GM19193 (cell line): ENCODE results near the gene SHISA4.

ENCODE experiments used
- POLR2A ChIP-seq: IDR thresholded peaks from 4 replicates; pipeline ENCODE4 v1.6.1; 2011; ENCODE audit not compliant: insufficient read depth, insufficient read length; ENCODE audit errors: extremely low read depth

Gene SHISA4

DNA sequence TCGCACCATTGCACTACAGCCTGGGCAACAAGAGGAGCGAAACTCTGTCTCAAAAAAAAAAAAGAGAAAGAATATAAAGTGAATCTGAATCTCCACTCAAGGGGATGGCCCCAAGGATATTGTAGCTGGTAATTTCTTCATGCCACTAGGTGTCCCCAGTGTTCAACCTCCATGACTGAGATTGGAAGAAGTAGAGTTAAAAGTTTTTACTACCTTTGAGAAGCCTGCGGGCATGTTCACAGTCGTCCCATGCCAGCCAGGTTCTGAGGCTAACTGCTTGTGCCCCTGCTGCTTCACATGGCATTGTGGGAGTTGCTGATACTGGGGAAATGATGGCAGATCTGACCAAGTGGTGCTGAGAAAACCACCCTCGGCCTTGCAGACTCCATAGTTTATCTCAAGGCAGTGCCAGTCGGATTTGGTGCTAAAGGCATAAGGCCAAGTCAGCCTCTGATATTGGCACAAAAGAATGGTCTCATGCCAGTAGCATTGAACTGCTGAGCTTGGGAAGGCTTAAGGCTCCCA lies 10.8 kb upstream of the SHISA4 start:
- no peak for TF ChIP-seq POLR2A

- TF ChIP-seq POLR2A = no peak
These were observed 7.6 kb upstream of the SHISA4 start for GRCh38 chr1:201880928-201881571.

GRCh38 chr1:201881617-201882016 lies 7.1 kb upstream of the SHISA4 start:
- no peak for TF ChIP-seq POLR2A

DNA sequence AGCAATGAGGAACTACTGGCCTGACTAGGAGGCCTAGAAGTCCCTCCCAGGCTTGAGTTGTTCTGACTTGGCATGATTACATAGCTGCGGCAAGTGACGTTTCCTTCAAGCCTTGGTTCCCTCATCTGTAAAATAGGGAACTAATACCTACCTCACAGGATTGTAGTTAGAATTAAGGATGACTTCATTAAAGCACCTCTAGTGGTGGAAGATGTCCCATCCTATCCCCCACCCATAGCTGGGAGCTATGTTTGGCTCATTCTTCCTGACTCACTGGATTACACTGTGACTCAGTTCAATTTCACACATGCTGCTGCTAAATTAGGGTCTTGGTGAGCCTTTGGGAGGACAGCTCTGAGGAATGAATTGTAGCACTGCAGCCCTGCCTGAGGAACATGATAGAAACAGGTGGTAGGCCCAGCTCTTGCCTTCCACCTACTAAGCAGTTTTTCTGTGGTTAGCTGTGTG lies 6.0 kb upstream of the SHISA4 start:
- no peak for TF ChIP-seq POLR2A

DNA sequence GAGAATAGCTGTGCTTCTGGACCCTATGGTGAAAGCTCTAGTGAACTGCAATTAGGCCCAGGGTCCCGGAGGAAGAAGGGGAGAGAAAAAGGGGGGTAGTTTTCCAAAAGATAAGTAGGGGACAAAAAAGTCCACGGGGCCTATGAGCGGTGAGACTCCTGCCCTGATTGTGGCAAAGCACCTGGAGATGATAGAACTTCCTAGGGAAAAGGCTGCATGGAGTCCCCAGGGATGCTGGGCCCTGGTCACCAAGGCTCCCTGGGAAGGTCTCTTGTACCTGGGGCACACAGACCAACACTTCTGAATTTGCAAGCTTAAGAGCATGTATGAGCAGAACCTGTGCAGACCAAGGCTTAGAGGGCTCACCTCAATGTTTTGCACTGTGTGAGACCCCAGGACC lies 5.4 kb upstream of the SHISA4 start:
- no peak for TF ChIP-seq POLR2A

DNA sequence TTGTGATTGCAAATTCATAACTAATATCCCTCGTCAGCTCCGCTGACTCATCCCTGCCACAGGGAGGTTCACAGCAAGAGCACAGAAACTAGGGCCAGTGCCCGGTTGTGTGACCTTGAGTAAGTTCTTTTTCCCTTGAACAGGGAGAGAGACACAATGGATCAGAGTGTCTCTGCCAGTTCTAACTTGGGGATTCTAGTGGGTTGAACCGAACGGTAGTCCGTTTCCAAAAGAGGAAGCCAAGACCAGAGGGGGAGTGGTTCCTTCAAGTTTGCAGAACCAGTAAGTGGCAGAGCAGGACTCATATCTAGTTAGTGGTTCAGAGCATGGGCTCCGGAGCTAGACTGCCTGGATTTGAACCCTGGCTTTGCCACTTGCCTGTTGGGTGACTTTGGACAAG lies 4.9 kb upstream of the SHISA4 start:
- TF ChIP-seq POLR2A = no peak

DNA sequence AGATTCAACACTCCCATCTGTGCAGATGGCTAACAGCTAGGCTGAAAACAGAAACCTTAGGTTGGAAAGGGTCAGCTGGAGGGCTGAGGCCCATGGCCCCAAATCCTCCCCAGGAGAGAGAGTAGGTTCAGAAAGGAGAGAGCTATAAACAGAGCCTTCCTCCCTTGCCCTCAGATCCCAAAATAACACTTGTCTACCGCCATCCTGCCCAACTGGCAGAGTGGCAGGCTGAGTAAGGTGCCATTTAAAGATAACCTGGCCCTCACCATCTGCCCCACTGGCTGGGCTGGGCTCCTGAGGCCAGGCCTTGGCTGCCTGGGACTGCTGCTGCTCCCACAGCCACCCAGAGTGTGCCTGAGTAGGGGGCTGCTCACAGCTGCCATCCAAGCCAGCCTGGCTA lies 4.3 kb upstream of the SHISA4 start:
- TF ChIP-seq POLR2A = no peak

- TF ChIP-seq POLR2A = no peak
These were observed 3.1 kb upstream of the SHISA4 start for GRCh38 chr1:201885531-201886075.

GRCh38 chr1:201886103-201886885 lies 2.4 kb upstream of the SHISA4 start:
- no peak for TF ChIP-seq POLR2A

GRCh38 chr1:201887116-201887866 lies 1.4 kb upstream of the SHISA4 start:
- no peak for TF ChIP-seq POLR2A

GRCh38 chr1:201889090-201889968 lies 631 bp downstream of the SHISA4 start:
- no peak for TF ChIP-seq POLR2A

DNA sequence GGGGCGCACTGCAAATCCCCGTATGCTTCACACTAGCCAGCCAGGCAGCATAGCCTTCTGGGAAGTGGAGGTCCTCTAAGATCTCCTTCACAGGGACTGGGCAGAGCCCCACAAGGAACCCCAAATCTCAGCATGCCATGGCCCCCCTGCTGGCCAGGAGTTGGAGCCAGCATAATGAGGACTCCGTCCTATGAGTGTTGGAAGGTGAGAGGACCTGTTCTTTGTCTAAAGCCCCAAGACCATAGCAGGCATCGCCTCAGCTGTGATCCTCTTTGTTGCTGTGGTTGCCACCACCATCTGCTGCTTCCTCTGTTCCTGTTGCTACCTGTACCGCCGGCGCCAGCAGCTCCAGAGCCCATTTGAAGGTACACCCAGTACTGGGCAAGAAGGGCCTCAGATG lies 1.5 kb downstream of the SHISA4 start:
- TF ChIP-seq POLR2A = no peak

DNA sequence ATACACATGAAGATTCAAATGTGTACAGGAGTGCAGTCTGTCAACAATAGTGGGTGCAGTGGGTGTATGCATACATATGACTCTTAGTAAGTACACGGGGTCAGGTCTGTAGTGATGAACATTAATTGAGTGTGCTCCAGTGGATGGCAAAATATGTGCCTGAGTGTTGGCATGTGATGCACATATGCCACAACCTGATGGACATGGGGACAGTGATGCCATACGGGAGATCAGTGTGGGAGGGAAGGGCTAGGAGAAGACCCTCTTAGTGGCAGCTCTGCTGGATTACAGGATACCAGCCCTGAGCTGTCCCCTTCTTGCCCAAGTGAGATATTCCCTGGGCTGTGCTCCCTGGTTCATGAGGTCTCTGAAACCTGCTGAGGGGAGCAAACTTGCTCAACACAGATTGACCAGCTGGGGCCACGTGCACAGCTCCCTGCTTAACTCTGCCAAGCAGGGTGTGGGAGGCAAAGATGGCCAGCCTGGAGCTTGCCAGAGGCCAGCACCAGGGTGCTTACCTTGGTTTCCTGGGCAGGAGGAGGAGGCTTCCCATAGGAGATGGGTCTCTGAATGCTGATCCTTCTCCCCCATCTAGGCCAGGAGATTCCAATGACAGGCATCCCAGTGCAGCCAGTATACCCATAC lies 2.2 kb downstream of the SHISA4 start:
- TF ChIP-seq POLR2A = no peak

- TF ChIP-seq POLR2A = no peak
These were observed 2.9 kb downstream of the SHISA4 start for GRCh38 chr1:201891451-201892045.

DNA sequence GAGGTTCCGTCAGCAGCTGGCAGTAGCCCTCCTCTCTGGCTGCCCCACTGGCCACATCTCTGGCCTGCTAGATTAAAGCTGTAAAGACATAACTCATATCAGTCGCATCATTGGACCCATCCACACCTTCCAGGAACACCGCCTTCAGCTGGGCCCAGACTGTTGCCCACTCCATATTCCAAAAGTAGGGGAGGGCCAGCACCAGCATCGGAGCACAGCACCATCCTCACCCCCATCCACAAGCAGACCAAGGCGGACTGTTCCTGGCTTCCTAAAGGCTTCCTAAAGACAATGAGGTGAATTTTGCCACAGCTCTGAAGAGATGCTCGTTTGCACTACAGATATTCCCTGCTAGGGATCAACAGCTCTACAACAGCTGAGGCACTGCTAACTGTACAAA lies 3.5 kb downstream of the SHISA4 start:
- no peak for TF ChIP-seq POLR2A
